PFSK-1 (cell line): Measurements from ENCODE around the gene SEC62.

ENCODE experiments used
- REST ChIP-seq, 2 experiments: IDR thresholded peaks; 2 replicates each; pipeline versions ENCODE4 v1.6.1 to v1.8.0; 2011 to 2012; ENCODE audit warnings: low read depth in 2 of 2, low read length in 2 of 2, control low read depth in 1 of 2, inconsistent platforms in 1 of 2, mild to moderate bottlenecking in 1 of 2, moderate library complexity in 1 of 2; ENCODE audit not compliant: insufficient read depth in 1 of 2
- TAF1 ChIP-seq: IDR thresholded peaks from 2 replicates; pipeline ENCODE4 v1.6.1; 2012; ENCODE audit warnings: low read length, control low read depth, borderline replicate concordance; ENCODE audit not compliant: insufficient read depth

- TF ChIP-seq REST (IDR thresholded peaks at IDR 0.05; ENCODE audit: insufficient read depth in 1 of 2, low read depth in 2 of 2, low read length in 2 of 2) (no peak), TAF1 (no peak)
These were observed 13.0 kb upstream of the SEC62 start for GRCh38 chr3:169953462-169954141.
